Measurements from ENCODE around the gene GABPB1.

Gene GABPB1

DNA sequence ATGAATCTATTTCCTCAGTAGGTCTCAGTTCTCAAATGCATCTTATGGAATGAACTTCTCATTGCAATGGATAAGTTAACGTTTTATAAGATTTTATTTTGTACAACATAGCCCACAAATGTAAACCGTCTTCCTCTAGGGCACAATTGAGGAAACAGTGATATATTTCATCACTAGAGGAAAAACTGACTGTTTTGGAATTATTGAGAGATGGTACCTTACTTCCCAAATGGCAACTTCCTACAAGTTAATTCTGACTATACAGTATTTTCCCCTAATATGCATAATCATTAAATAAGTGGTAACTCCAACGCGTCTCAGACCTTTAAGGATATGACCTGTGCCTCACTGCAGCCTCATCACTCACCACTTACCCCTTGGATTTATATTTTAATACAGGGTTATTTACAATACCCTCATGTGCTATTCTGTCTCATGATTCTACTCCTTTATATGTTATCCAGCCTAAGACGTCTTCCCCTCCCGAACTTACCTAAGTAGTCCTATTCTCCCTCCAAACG lies 13.3 kb downstream of the GABPB1 start:
- no peak for DNase-seq

DNA sequence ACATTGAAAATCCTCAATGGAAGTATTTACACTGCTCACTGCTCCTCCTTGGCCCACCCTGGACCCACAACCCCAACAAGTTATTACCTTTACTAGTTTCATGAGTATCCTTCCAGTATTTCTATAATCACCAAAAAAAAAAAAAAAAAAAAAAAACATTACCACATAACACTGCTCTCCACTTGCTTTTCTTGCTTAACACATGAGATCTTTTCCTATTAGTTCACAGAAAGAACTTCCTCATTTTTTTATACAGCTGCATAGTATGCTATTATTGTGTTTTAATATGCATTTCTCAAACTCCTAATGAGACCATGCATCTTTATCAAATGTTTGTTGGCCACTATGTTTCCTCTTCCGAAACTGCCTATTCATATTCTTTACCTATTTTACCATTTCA lies 14.6 kb downstream of the GABPB1 start:
- no peak for DNase-seq

DNA sequence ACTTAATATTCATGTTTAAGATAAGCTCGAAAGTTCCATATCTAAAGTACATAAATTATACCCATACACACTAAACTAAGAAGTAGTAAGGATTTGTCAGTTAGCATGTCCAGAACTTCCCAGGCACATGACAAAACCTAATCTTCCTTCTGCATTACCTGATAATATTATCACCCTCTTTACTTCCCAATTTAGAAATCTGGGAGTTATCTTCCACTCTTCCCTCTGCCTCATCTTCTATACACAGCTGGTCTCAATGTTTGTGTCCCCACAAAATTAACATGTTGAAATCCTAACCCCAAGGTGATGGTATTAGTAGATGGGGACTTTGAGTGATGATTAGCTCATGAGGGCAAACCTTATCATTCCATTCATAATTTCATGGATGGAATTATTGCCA lies 15.3 kb downstream of the GABPB1 start:
- DNase-seq, result no peak

DNA sequence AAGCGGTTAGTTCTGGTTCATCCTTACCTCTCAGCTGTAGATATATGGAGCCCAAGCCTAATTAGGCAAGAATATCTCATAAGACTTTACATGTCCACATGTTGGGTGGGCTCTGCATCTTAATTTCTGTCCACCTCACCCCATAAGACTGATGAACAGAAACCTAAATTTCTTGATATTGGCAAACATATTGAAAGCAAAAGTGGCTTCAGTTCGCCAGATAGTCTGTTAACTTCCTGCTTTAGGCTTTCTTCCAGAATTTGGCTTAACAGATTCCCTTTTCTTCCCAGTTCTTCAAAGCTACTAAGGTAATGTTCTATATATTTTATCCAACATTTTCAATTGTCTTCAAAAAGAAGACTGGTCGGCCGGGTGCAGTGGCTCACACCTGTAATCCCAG lies 19.7 kb downstream of the GABPB1 start:
- no peak for DNase-seq

DNA sequence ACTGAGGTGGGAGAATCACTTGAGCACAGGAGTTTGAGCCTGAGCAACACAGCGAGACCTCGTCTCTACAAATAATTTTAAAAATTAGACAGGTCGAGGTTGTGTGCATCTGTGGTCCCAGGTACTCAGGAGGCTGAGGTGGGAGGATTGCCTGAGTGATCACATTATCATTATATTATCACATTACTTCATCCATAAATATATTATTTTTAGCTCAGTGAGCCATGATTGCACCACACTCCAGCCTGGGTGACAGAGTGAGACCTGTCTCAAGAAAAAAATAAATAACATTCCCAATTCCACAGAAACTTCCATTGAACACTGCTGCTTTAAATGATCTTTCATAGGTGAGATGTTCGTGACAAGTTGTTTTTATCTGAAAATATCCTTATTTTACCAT lies 21.8 kb downstream of the GABPB1 start:
- DNase-seq, result no peak

DNA sequence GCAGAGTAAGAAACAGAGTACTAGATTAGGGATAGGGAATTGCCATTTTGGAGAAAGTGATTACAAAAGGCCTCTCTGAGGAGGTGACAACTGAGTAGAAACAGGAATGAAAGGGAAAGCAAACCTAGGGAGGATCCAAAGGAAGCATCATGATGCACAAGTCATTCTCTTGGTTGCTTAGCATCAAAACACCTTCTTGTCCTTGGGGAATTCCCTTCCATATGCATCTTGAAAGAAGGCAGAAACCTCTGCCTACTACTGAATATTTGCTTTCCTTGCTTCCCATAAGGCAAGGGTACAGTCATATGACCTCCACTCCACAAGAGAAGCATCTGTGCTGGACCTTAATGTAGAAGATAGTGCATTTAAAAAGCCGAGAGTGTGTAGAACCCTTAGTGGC lies 24.1 kb downstream of the GABPB1 start:
- no peak for DNase-seq

DNA sequence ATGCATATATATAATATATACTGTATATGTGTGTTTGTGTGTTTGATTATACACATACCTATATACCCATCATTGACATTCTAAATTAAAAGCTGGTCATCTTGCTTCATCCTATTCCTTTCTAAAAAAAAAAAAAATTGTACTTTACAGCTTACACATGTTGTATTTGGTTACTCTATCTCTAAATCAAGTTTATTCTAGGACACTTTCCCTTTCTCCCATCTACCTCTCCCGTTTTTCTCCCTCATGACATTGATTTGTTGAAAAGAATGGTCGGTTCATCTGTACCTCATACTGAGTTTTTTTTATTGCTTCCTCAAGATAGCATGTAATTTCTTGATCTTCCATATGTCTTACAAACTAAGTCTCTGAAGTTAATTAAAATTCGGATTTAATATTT lies 26.9 kb downstream of the GABPB1 start:
- DNase-seq, result no peak

DNA sequence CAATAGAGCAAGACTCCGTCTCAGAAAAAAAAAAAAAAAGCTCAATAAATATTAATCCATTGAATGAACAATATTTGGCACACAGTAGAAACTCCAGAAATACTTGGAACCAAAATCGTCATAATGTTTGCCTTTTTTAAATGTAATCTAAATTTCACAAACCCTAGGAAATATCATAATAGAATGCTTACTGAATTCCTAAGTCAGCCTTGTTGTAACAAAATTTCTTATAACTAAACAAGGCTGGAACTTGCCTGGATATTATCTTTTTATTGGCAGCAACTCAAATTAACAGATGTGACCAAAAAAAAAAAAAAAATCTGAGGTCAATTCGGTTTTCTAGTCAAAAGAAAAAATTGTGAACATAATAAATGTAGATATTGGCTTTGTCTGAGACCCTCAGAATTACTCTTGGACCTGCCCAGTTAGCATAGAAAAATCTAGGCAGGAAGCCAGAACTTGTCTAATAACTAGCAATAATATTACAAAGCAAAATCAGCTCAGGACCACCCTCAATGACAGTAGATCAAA lies 33.3 kb downstream of the GABPB1 start:
- no peak for DNase-seq

DNA sequence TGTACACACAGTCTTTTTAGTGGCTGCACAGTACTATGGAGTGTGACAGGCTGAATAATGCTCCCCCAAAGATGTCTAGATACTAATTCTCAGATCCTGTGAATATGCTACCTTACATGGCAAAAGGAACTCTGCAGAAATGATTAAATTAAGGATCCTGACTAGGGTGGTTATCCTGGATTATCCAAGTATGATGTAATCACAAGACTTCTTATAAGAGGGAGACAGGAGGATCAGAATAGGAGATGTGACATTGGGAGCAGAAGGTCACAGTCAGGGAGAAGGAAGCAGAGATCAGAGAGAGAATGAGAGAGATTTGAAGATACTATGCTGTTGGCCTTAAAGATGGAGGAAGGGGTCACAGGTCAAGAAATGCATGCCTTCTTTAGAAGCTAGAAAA lies 34.5 kb downstream of the GABPB1 start:
- no peak for DNase-seq

DNA sequence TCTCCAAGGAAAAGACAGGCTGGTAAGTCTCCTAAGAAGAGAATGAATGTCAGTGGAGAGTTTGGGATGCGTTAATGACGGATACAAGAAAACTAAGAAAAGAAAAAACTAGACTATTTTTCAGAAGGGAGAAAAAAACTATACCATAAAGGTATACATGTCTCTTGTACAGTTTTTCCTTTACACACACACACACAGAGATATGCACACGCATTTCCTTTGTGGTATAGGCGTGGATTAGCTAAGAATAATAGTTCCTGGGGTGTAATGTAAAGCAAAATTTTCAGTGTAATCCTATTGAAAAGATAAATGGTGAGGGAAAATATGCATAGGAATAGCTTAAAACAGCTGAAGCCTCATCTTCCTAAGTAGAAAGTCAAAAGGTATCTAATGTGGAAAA lies 36.3 kb downstream of the GABPB1 start:
- DNase-seq, result peak in 1 of 2 donors; percentile 24

DNA sequence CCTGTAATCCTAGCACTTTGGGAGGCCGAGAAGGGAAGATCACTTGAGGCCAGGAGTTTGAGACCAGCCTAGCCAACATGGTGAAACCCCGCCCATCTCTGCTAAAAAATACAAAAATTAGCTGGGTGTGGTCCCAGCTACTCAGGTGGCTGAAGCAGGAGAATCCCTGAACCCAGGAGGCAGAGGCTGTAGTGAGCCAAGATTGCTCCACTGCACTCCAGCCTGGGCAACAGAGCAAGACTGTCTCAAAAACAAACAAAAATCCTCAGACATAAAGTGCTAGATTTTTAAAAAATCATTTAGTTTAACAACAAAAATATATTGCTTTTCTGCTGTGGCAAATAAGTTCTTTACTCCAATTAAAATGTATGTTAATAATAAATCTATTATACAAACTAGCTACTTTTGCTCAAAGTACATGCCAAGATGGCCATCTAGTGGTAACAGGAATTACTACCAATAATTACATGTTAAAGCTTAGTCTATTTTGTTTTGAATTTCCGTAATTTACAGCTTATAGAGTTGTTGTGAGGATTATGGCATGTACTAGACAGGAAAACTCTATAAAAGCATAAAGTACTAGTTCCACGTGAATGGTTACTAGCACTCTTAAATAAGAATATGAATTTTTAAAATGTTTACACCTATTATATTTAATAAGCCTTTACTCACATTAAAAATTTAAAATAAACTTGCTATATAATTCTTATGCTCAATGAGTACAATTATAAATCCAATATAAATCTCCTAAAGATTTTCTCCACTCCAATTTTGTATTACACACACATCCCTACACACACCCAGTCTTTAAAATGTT lies 39.0 kb downstream of the GABPB1 start:
- peak in 1 of 2 donors; percentile 66 for DNase-seq

DNA sequence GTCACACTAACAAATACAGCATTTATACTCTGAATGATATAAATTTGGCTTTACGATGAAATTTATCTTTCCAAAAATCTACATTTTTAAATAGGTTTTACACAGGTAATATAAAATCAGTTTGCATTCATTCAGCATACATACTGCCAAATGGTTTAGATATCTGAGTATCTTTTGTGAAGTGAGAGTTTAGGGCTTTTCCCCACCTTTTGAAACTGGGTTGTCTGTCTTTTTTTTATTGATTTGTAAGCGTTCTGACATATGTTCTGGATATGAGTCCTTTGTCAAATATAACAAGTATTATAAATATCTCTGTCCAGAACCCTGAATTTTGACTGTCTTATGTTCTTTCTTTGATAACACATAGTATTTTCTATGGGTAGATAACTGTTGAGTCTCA lies 42.4 kb downstream of the GABPB1 start:
- DNase-seq, result no peak

DNA sequence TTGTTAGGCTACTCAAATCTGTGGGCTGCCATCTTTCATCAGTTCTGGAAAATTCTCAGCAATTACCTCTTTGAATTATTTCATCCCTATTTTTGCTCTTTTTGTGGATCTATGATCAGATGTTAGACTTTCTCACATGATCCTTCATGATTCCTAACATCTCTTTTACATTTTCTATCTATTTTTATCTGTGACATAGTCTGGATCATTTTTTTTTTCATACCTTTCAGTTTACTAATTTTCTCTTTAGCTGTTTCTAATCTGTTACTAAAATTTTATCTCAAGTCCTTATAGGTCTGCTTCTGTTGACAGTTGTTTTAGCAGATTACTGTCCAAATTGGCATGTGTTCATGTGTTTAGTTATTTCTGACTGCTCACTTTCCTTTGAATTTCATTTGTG lies 47.2 kb downstream of the GABPB1 start:
- no peak for DNase-seq

DNA sequence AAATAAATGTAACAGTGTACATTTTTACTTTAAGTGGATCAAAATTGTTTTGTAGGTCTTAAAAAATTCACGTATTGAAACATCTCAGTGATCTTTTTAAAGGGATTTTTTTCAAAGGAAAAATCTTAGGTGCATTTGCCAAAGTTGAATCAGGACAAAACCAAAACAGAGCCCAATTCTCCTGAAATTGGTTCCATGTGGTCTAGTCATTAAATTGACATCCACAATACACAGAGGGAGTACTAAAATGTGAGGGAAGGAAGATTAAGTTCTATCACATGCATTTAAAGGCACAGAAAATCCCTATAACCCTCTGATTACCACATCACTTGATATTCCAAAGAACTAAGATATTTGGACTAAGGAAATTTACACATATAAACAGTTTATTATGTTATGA lies 50.2 kb downstream of the GABPB1 start:
- DNase-seq, result no peak

DNA sequence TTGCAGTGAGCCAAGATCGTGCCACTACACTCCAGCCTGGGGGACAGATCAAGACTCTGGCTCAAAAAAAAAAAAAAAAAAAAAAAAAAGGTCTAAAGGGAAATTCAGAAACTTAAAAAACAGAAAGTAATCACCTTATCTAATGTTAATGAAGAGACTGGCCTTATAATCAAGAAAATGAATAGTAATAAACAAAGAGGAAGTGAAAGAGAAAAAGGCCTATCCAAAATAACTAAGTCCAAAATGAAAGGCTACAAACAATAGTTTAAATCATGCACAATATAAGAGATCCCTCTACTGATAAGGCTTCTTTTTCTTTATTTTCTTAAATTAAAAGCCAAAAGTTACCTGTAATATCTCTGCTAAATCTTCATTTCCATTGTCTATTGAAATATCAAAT lies 52.4 kb downstream of the GABPB1 start:
- DNase-seq, result no peak

DNA sequence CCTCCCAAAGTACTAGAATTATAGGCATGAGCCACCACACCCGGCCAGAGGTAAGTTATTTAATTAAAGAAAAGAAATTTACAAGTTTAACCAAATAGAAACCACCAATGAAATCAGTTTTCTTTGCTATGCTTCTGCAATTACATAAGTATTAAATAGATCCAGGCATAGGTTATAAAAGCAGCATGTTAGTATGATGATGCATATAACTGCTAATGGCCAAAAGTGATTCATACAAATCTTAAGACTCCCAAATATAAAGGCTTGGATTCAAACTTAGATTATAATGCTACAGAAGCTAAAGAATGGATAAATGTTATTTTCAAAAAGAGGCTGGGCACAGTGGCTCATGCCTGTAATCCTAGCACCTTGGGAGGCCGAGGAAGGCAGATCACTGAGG lies 56.7 kb downstream of the GABPB1 start:
- no peak for DNase-seq

DNA sequence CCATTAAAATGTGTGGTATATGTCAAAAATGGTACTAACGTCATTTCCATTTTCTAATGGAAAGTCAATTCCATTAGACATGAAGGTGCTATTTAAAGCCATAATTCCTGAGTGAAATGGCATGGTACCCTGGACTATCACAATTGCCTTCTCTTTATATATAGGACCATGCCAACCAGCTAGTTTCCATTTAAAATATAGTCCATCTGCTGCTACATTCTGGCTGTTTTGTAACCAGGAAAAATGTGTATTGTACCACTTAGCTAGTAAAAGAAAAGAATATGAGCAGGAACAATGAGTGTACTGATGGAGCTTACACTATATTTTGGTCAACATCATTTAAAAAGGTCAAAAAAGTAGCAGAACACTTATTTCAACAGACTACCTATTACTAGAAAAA lies 59.0 kb downstream of the GABPB1 start:
- no peak for DNase-seq

DNA sequence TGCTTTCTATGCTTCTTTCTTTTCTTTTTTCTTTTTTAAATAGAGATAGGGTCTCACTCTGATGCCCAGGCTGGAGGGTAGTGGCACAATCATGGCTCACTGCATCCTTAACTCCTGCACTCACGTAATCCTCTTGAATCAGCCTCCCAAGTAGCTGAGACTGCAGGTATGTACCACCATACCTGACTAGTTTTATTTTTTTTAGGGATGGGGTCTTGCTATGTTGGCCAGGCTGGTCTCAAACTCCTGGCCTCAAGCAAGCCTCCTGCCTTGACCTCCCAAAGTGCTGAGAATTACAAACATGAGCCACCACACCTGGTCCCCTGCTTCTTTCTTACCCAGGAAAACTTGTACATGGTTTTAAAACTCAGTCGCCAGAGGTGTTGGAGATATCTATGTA lies 65.2 kb downstream of the GABPB1 start:
- DNase-seq, result no peak

DNA sequence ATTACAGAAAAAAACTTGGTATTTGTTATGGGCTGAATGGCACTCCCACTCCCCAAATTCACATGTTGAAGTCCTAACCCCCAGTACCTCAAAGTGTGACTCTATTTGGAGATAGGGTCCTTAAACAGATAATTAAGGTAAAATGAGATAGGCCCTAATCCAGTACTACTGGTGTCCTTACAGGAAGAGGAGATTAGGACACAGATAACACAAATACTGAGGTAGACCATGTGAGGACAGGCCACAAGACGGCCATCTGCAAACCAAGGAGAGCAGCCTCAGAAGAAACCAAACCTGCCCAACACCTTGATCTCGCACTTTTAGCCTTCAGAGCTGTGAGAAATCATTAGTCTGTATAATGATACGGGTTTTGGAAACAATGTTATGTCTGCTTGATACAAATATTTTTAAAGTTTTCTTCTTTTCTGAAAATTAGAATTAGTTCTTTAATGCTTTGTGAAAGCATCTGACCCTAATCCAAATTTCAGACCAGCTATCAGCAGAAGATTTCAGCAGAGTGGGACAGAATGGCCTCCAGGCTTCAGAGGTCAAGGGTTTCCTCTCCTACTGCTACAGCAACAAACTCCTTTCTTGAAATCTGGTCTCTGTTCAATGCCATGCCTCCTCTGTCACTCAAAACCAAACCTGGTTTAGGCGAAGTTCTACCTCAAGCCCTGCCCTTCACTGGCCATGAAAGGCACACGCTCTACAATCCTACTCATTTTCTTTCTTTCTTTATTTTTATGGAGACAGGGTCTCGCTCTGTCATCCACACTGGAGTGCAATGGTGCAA lies 67.5 kb downstream of the GABPB1 start:
- DNase-seq, result no peak

DNA sequence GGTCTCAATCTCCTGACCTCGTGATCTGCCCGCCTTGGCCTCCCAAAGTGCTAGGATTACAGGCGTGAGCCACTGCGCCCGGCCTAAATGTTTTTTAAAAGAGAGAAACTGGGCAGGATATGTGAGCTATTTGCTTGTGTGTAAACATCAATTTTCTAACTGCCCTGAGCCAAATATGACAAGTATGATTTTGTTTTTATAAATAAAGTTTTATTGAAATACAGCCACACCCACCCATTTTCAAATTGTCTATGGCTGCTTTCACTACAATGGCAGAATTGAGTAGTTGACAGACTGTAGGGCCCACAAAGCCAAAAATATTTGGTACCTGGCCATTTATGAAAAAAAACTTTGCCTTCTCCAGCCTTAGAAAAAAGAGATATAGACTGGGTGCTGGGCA lies 73.6 kb downstream of the GABPB1 start:
- no peak for DNase-seq

DNA sequence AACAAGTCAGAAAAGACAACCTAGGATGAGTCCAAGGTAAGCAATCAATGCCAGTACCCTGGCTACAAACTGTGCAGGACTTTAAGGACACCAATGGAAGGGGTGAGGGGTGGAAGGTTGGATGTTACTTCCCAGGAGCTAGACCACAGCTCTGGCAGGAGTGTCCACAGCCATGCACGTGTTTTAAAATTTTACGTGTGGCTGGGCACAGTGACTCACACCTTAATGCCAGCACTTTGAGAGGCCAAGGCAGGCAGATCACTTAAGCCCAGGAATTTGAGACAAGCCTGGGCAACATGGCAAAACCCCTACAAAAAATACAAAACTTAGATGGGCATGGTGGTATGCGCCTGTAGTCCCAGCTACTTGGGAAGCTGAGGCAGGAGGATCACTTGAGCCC lies 74.7 kb downstream of the GABPB1 start:
- DNase-seq, result no peak

DNA sequence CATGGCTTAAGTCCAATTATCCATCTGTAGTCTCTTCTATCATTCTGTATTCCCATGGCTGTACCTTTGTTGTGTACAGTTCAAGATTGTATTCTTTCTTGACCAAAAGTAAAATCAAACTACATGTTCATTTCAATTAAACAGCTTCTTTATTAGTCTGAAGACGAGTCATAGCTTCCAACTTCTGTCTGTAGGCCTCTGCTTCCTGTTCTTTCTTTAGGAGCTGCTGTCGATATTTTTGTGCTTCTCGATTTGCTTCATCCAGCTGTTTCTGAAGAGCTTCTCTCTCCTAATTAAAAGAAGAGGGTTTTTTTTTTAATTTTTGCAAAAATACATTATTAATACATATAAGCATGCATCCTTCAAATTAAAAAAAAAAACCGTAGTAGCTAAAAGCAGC lies 76.5 kb downstream of the GABPB1 start:
- no peak for DNase-seq

DNA sequence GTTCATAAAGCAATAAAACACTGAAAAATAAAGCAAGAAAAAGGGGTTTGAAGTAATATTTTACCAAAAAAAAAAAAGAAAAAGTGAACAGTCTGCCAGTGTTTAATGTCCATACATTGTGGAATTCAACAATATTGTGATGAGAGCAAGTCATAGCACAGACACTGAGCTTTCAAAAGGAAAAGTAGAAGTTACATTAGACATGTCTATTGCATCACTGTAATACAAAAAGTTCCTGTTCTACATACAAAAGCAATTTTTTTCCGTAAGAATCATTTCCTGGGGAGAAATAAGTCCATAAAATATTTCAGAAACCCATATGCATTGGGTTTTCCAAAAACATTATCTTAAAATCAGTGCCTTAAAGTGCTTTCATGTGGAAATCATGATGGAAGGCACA lies 77.6 kb downstream of the GABPB1 start:
- DNase-seq, result no peak

DNA sequence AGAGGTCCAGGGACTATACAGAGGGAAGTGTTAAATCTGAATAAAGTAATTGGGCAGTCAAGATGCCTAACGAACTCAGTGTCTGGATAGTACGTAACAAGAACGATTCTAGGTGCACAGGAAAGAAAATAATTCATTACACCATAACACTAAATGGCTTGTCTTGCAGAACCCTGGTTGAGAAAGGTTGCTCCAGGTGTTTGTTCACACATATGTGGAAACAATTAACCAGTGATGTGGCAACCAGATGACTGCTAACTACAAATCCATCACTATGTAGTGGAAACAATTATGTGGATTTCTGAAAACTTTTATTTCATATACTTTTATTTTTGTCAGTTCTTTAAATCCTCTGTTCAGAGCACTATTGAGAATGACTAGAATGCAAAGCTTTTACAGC lies 79.1 kb downstream of the GABPB1 start:
- no peak for DNase-seq
